GM21515 (cell line): ENCODE measurements around the gene CHAT.

Experiments
- ATAC-seq: cut with Tn5 transposase; IDR thresholded peaks from one replicate; pipeline ENCODE4 v1.9.1; 2021; ENCODE audit not compliant: unreplicated experiment

CHAT gene

DNA sequence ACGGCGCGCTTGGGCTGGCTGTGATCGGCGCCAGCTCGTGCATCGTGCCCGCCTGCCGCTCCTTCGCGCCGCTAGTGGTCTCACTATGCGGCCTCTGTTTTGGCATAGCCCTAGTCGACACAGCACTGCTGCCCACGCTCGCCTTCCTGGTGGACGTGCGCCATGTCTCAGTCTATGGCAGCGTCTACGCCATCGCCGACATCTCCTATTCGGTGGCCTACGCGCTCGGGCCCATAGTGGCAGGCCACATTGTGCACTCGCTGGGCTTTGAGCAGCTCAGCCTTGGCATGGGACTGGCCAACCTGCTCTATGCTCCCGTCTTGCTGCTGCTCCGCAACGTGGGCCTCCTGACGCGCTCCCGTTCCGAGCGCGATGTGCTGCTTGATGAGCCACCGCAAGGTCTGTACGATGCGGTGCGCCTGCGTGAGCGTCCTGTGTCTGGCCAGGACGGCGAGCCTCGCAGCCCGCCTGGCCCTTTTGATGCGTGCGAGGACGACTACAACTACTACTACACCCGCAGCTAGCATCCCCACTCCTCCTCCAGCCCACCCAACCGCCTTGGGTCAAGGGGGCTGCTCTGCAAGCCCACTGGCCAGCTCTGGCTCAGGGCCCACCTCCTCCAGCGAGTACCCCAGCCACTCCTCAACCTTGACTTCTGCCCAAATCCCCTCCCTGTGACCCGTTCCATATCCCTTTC lies 1.9 kb upstream of the CHAT start:
- no peak for ATAC-seq

DNA sequence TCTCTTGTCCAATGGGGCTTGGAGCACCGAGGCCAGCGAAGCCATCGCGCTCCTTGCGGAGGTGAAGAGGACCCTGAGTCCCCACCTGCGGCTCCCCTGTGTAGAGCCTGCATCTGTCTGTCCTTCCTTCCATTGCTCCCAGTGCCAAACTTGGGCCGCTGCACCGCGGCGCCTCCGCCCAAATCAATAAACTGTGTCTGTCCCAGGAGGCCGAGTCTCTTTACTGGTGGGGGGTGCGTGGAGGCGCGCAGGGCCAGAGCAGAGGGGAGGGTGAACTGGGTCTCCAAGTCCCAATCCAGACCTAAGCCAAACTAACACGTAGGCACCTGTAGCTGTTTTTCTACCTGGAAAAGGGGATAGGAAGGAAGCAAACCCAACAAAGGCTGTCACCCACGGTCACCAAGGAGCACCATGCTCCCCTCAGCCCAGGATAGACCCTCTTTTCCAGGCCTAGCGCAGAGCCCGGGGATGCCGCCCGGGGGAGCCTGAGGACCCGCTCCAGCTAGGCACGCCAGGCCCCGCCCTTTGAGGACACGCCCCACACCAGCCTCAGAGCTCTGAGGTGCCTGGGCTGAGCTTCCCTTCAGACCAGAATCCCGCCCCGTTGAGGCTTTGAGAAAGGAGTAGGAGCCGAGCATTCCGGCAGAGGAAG lies 1.2 kb upstream of the CHAT start:
- no peak for ATAC-seq

DNA sequence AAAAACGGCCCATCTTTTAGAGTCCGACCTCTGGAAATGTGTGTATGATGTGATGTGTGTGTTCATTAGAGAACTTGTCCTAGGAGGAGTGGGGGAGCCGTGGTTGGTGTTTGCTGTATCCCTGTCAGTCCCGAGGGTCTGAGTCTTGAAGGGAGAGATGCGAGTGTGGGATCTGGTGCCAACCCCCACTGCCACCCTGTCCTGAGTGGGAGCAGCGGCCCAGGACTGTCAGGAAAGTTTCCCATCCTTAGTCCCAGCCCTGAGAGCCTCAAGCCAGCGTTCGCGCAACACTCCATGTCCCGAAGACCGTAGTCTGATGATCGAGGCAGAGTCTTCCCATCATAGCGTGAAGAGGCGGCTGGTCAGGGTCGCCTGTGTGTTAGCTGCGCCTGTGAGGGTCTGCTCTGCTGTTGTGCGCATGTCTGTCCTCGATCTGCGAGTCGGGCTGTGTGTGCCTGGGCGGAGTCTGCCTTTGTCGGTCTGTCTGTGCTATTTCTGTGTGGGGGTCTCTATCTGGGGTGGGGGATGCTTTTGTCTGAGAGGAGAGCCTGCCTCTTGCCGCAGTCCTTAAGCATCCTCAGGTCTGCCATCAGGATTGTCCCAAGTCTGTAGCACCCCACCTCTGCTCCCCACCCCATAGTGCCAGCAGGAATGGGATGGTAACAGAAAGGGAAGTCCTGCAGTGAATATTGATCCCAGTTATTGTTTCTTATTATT lies 514 bp upstream of the CHAT start:
- ATAC-seq, result no peak

DNA sequence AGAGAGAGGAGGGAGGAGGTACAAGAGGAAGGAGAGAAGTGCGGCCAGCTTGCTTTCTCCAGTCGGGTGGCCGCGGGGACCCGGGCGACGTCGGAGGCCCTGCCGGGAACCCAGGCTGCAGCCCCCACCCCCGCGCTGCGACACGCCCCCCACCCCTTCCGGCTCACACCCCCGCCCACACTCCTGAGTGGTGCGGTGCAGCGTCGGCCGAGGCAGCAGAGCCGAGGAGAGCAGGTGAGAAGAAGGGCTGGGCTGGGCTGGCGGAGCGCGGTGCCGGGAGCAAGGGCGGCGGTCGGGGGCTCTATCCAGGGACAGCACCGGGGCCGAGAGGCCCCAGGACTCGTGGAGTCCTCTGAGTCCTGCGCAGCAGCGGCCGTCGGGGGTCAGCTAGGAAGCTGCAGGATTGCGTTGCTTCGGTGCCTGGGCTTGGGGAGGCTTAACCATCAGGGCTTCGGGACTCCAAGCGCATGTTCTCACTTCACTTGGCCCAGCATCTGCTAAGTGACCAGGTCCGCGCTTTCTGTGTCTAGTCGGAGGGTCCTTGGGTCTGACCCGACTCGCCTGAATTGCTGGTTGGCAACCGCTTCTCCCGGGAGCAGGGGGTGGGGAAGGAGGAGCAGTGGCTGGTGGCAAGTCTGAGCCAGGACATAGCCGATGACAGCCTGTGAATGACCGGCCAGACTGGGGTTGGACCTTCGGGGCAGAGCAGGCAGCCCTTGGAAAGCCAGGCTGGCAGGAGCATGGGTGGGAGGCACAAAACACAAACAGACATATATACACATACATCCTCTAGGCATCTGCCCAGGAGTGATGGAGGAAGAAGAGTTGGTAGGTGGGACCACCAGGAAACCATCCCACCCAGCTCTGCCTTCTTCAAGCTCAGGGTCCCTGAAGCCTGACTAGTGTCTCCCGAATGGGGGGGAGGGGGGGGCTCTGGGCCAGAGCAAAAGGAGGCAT lies 683 bp downstream of the CHAT start:
- no peak for ATAC-seq

DNA sequence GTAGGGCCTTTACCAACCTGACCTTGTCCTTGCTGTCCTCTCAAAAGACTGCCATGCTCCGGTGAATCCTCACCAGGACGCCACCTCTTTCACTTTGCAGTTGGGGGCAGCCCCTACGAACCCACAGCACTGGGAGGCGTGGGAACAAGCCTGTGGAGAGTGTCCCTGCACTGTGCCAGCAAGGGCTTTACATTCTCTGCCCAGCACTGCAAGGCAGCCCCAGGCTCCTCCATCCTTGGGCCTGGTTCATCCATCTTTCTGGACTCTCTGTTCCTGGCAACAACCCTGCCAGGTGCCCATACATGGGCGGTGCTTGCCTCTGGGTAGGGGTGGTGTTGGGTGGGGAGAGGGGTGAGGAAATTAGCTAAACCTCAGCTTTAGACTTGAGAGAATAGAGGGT lies 1.4 kb downstream of the CHAT start:
- ATAC-seq, result no peak

DNA sequence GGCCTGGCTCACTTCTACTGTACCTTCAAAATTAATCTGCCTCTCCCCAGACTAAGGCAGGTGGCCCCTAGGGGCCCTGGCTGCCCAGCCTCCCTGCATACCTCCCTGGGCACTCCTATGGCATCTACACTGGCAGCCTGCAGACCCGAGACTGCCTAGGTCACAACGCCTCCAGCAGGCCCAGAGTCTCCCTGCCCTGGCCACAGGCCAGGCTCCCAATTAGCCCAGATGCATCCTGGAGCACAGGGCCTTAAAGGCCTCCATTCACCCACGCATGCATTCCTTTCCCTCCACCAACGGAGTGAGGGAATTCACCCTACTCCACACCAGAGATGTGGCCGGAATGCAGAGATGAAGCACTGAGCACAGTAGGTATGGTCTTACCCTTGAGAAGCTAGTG lies 1.9 kb downstream of the CHAT start:
- ATAC-seq, result no peak

DNA sequence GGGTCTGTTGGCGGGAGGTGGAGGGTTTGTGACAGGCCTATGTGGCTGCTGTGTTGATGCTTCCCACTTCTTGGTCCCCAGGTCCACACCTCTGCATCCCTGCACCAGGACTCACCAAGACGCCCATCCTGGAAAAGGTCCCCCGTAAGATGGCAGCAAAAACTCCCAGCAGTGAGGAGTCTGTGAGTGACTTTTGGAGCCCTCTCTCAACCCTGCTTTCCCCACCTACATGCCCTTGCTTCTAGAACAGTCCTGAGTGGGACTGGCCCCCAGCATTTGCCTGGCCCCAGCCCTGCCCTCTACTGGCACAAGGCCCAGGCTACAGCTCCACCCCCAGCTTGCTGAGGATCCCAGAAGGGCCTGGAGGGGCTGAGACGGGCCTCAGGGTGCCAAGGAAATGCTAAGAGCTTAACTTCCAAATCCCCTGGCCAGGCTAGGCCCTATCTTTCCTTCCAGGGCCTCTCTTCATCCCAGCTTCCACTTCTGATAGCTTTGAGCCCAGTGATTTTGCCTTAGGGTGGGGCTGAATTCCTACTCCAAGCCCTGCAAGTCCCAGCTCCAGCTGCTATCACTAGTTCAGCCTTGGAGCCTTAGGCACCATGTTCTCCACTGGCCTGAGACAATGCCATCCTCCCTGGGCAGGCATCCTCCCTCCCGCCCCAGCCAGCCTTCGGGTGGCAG lies 2.7 kb downstream of the CHAT start:
- ATAC-seq, result no peak

DNA sequence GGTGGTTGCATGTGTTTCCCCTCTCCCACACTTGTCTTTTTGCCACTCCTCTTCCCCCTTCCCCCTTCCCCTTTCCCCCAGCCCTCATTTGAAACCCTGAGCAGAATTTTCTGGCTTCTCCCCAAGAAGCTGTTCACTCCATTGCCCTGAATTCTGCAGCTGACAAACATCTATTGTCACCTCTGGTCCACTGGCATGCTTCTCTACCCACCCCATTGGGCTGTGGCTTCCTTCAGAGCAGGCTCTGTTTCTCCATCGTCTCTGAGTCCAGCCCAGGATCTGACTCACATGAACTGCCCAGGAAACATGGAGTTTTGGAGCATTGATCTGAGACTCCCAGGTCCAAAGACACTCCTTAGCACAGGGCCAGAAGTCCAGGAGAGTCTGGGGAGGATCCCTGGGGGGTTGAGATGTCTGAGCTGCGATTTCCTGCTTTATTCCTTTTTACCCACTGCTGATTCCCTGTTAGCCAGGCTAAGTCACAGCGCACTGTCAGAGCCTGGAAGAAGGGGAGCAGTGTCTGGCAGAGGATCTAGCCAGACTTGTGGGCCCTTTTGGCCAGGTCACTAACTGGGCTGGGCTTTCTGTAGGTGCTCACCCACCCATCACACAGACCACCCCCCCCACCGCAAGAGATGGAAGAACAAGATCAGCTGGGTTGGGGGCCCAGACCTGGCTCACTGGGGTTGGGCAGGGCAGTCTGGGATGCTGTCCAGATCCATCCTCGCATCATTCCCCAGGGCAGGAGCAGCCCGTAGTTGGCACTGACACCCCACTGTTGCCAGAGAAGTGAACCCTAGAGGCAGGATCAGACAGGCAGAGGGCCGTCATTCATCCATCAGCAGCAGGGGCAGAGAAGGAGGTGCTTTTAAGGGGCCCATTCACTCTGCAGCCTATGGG lies 3.5 kb downstream of the CHAT start:
- ATAC-seq, result no peak

DNA sequence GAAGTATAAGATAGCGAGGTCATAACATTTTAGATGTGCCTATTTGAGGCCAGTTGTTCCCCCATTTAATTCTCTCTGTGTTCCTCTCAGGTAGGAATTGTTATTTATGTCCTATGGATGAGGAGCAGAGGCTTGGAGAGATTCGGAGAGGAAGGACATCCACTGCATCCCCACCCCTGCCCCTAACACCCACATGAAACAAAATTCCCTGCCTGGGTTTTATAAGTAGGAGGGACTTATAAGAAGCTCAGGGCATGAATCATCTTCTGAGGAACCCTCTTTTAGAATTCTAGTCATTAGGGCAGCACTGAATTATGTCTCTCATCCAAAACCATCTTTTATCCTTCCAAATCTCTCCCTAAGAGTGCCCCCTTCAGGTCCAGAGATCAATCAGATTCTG lies 5.0 kb downstream of the CHAT start:
- ATAC-seq, result no peak

DNA sequence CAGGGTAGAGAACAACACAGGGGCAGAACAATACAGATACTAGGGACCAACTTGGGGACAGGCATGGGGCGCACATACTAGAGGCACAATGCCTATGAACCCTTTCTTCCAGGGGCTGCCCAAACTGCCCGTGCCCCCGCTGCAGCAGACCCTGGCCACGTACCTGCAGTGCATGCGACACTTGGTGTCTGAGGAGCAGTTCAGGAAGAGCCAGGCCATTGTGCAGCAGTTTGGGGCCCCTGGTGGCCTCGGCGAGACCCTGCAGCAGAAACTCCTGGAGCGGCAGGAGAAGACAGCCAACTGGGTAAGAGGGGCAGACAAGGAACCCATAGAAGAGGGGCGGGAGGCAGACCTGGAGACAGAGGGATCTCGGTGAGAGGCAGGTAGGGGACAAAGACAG lies 5.8 kb downstream of the CHAT start:
- ATAC-seq, result no peak

DNA sequence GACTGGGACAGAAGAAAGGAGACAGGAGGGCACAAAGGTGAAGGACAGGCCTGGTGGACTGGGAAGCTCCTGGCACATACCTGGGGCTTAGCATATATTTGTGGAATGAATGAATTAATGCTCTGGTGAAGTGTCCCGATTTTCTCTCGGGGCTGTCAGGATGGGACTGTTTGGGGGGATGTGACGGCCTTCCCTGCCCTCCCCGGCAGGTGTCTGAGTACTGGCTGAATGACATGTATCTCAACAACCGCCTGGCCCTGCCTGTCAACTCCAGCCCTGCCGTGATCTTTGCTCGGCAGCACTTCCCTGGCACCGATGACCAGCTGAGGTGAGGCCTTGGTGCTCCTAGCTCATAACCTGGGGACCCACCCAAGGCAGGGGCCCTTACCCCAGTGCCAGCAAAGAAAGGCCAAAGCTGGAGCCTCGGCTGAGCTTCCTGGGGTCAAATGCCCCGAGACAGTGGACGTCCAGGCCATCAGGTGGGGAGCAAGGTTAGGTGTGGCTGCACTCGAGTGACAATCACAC lies 6.5 kb downstream of the CHAT start:
- no peak for ATAC-seq

DNA sequence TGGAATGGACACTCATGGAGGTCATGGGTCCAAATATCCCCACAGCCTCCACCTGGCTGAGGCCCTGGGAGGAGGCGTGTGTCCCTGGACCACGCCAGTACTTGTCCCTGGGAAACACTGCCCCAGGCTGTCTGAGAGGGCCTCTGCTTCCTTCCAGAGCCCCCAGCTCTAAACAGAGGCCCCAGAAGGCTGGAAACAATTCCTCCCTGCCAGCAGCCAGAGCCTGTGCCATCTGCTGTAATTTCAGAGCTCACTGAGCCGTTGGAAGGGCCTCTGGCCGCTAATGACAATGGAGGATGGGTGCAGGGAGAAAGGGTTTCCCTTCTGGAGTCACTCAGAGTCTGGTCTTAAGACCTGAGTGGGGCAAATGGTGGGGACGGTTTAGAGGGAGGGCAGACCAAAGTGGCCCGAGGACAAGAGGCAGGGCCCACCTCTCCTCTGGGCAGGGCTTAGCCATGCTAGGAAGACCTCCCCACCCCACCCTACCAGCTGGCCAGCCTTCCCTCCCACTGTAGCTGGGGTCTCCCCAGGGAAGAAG lies 7.1 kb downstream of the CHAT start:
- ATAC-seq, result no peak

DNA sequence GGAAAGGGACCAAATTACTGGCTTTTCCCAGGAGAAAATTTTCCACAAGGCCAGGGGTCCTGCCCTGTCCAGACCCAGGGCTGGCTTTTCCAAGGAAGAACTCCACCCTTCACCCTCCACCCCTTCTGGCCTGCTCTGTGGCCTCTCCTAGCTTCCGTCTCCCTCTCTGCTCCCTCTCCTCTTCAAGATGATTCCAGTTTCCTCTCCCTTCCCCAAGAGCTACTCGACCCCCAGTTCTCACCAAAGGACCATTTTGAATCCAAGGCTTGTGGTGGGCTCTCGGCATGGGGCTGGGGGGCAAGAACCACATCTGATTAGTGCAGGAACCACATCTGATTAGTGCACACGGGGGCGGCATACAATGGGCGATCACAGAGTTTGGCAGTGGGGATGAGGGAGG lies 7.7 kb downstream of the CHAT start:
- ATAC-seq, result no peak

DNA sequence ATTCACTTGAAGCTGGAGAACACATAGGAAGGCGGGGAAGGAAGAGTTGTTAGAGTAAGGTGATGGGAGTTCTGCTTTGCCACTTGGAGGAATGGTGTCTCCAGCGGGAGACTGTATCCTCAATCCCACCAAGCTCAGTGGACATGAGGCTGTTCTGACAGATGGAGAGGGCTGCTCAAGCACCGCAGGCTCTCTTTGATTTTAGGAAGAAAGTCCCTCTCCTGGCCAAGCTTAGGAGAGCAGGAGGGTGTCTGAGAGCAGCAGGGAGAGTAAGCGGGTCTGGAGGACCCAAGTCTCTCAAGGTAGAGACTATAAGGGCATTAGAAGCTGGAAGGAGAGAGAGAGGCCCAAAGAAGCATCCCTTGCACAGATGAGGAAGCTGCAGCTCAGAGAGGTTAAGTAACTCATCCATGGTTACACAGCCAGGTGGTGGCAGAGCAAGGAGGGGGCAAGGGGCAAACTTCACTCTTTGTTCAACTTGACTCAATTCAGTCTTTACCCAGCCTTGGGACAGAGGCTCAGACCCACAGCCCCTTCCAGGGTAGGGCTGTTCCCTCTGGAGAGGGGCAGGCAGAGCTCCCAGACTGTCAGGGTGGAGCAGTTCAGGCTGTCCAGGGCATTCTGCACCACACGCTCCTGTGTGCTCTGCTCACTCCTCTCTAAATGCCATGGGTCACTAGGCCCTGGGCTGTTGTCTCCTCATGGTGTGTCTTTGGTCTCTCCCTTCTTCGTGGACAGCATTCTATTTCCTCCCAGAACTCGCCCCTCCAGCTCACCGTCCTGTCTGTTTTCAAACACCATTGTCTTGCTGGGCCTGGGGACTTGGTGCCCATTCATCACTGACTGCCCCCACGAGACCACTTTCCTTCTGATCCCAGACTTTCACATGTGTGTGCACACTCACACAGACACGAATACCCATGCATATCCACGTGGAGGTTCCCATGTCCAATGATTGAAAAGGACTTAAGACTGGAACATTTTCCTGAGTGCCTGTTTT lies 8.9 kb downstream of the CHAT start:
- ATAC-seq, result no peak

DNA sequence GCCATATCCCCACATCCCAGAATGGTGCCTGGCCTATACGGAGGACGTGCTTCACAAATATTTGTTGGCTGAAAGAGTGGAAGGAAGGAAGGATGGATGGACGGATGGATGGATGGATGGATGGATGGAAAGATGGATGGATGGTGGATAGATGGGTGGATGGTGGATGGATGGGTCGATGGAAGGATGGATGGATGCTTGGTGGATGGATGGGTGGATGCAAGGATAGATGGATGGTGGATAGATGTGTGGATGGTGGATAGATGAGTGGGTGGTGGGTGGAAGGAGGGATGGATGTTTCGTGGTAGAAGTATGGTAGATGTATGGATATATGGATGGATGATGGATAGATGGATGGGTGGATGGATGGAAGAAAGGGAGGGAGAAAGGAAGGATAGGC lies 10.8 kb downstream of the CHAT start:
- no peak for ATAC-seq

DNA sequence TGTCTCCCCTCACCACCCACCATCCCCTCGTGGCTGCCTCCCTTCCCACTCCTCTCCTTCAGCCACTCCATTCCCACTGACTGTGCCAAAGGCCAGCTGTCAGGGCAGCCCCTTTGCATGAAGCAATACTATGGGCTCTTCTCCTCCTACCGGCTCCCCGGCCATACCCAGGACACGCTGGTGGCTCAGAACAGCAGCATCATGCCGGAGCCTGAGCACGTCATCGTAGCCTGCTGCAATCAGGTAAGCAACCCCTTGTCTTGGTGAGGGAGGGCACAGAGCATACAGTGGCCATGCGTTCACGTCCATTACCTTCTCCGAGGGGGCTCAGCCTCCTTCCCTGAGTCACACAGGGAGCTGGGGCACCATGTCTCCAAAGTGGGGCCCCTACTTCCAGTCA lies 11.6 kb downstream of the CHAT start:
- no peak for ATAC-seq

DNA sequence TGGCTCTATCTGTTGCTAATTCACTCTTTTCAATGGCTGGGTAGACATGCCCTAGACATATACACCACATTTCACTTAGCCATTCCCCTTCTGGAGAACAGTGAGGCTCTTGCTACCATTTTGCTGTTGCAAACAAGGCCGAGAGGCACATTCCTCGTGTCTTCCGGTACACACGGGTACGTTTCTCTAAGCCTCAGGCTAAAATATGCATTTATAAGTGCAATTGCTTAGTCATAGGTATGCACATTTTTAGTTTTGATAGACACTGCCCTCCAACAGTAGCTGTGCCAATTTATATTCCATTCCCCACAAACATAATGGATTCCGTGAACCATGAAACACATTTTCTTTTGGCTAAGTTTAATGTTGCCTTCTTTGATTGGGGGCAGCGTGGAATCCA lies 13.2 kb downstream of the CHAT start:
- ATAC-seq, result no peak

DNA sequence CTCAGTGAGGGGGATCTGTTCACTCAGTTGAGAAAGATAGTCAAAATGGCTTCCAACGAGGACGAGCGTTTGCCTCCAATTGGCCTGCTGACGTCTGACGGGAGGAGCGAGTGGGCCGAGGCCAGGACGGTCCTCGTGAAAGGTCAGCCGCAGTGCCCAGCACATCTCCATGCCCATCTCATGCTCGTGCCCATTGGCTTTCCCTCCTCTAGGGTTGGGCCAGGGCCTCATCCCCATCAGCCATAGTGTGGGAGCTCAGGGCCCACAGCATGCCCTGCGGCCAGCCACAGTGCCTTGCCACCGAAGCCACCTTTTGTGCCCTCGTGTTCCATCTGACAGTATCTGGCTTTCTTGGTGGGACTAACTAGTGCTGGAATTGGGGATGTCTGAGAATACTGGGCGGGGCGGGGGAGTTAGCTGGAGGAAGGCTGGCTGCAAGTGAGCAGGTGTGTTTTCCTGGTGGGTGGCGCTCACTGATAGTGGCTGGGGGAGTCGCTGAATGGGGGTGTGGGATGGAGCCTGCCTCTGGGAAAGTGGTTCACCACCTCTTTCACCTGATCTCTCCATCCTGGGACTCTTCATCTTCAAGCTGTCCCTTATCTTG lies 13.9 kb downstream of the CHAT start:
- no peak for ATAC-seq
